ENCODE measurements around the gene SAE1.

Gene SAE1

GRCh38 chr19:47190167-47190727, 59.6 kb downstream of the SAE1 start:
- H3K4me1 ChIP-seq (ENCODE audit: control insufficient read depth in 2 of 2, insufficient read depth in 1 of 2, low read depth in 1 of 2, low read length in 2 of 2), result peaks cover 0 to 4% of the 10 kb centered on the region in 2 donors
- no peak overlapping the region for H2AK5ac ChIP-seq (ENCODE audit: low read depth, low read length)
- no peak overlapping the region for H2BK120ac ChIP-seq (ENCODE audit: low read depth, low read length)
- H3K4ac ChIP-seq (ENCODE audit: low read length), result no peak overlapping the region
- H3K9ac ChIP-seq (ENCODE audit: low read depth, low read length, poor library complexity), result no peak overlapping the region
- no CpG with 5 or more reads among the region's 12 CpGs for WGBS, 2 donors (ENCODE audit: extremely low coverage in 2 of 2, insufficient read length in 2 of 2, insufficient replicate concordance in 1 of 2)
- no peak overlapping the region for H2BK12ac ChIP-seq (ENCODE audit: low read length)
- peaks cover 5% of the 10 kb centered on the region for H3K79me1 ChIP-seq (ENCODE audit: low read depth, low read length)
- peaks cover 15 to 86% of the 10 kb centered on the region in 2 donors for H3K36me3 ChIP-seq (replicated peaks in 1 of 2; ENCODE audit: control insufficient read depth in 2 of 2, insufficient read depth in 2 of 2, low read length in 2 of 2)
- no peaks in the 10 kb centered on the region for H3K27me3 ChIP-seq (ENCODE audit: control insufficient read depth in 3 of 3, insufficient read depth in 3 of 3, low read depth in 1 of 3, low read length in 3 of 3)
- H3K23ac ChIP-seq (ENCODE audit: low read depth, low read length, poor library complexity), result no peak overlapping the region
- no peak overlapping the region for H3K27ac ChIP-seq (replicated peaks; ENCODE audit: low read length)
- no peak overlapping the region for H3K18ac ChIP-seq (ENCODE audit: low read length)
- no peaks in the 10 kb centered on the region for H3K9me3 ChIP-seq (replicated peaks in 1 of 2; ENCODE audit: control insufficient read depth in 2 of 2, insufficient read depth in 1 of 2, low read depth in 1 of 2, low read length in 2 of 2)
- no peak overlapping the region for H3K14ac ChIP-seq (ENCODE audit: low read length)
- H2BK15ac ChIP-seq (ENCODE audit: low read length), result no peak overlapping the region
- no peak overlapping the region for H3K4me3 ChIP-seq (ENCODE audit: low read length in 2 of 2)
- no peak overlapping the region for H4K91ac ChIP-seq (ENCODE audit: low read depth, low read length, poor library complexity)
- H2AFZ ChIP-seq (ENCODE audit: low read length), result no peak overlapping the region
- no peak overlapping the region for H3K4me2 ChIP-seq (ENCODE audit: insufficient read depth, low read length, poor library complexity, severe bottlenecking)
- DNase-seq (ENCODE audit: low spot score), result no peak
- no peak overlapping the region for H4K8ac ChIP-seq (ENCODE audit: low read depth, low read length)
- no peak overlapping the region for H2BK5ac ChIP-seq (ENCODE audit: low read length)

GRCh38 chr19:47195434-47195833, 64.8 kb downstream of the SAE1 start:
- Histone ChIP-seq H2AFZ (ENCODE audit: low read length) (no peak overlapping the region), H3K27me3 (ENCODE audit: control insufficient read depth in 3 of 3, insufficient read depth in 3 of 3, low read depth in 1 of 3, low read length in 3 of 3) (no peaks in the 10 kb centered on the region), H3K4me1 (ENCODE audit: control insufficient read depth in 2 of 2, insufficient read depth in 1 of 2, low read depth in 1 of 2, low read length in 2 of 2) (no peaks in the 10 kb centered on the region), H3K36me3 (replicated peaks in 1 of 2; ENCODE audit: control insufficient read depth in 2 of 2, insufficient read depth in 2 of 2, low read length in 2 of 2) (peaks cover 30 to 83% of the 10 kb centered on the region in 2 donors), H3K27ac (replicated peaks; ENCODE audit: low read length) (no peak overlapping the region), H3K4me3 (ENCODE audit: low read length in 2 of 2) (no peak overlapping the region), H3K23ac (ENCODE audit: low read depth, low read length, poor library complexity) (no peak overlapping the region), H3K79me1 (ENCODE audit: low read depth, low read length) (peaks cover 3% of the 10 kb centered on the region), H2BK120ac (ENCODE audit: low read depth, low read length) (no peak overlapping the region), H3K4ac (ENCODE audit: low read length) (no peak overlapping the region), H3K14ac (ENCODE audit: low read length) (no peak overlapping the region), H2BK15ac (ENCODE audit: low read length) (no peak overlapping the region), H4K8ac (ENCODE audit: low read depth, low read length) (no peak overlapping the region), H2AK5ac (ENCODE audit: low read depth, low read length) (no peak overlapping the region), H2BK5ac (ENCODE audit: low read length) (no peak overlapping the region), H2BK12ac (ENCODE audit: low read length) (no peak overlapping the region), H4K91ac (ENCODE audit: low read depth, low read length, poor library complexity) (no peak overlapping the region), H3K9ac (ENCODE audit: low read depth, low read length, poor library complexity) (no peak overlapping the region), H3K9me3 (replicated peaks in 1 of 2; ENCODE audit: control insufficient read depth in 2 of 2, insufficient read depth in 1 of 2, low read depth in 1 of 2, low read length in 2 of 2) (no peaks in the 10 kb centered on the region), H3K18ac (ENCODE audit: low read length) (no peak overlapping the region), H3K4me2 (ENCODE audit: insufficient read depth, low read length, poor library complexity, severe bottlenecking) (no peak overlapping the region)
- no CpG with 5 or more reads among the region's 1 CpG for WGBS, 2 donors (ENCODE audit: extremely low coverage in 2 of 2, insufficient read length in 2 of 2, insufficient replicate concordance in 1 of 2)
- no peak for DNase-seq (ENCODE audit: low spot score)

- Histone ChIP-seq H2BK12ac (ENCODE audit: low read length) (no peak overlapping the region), H3K4me1 (ENCODE audit: control insufficient read depth in 2 of 2, insufficient read depth in 1 of 2, low read depth in 1 of 2, low read length in 2 of 2) (no peaks in the 10 kb centered on the region), H2BK15ac (ENCODE audit: low read length) (no peak overlapping the region), H3K27me3 (ENCODE audit: control insufficient read depth in 3 of 3, insufficient read depth in 3 of 3, low read depth in 1 of 3, low read length in 3 of 3) (no peaks in the 10 kb centered on the region), H3K79me1 (ENCODE audit: low read depth, low read length) (peaks cover under 1% of the 10 kb centered on the region), H3K14ac (ENCODE audit: low read length) (no peak overlapping the region), H3K9me3 (replicated peaks in 1 of 2; ENCODE audit: control insufficient read depth in 2 of 2, insufficient read depth in 1 of 2, low read depth in 1 of 2, low read length in 2 of 2) (no peaks in the 10 kb centered on the region), H2AFZ (ENCODE audit: low read length) (no peak overlapping the region), H3K4me2 (ENCODE audit: insufficient read depth, low read length, poor library complexity, severe bottlenecking) (no peak overlapping the region), H3K9ac (ENCODE audit: low read depth, low read length, poor library complexity) (no peak overlapping the region), H4K8ac (ENCODE audit: low read depth, low read length) (no peak overlapping the region), H3K36me3 (replicated peaks in 1 of 2; ENCODE audit: control insufficient read depth in 2 of 2, insufficient read depth in 2 of 2, low read length in 2 of 2) (peaks cover 21 to 85% of the 10 kb centered on the region in 2 donors), H3K4ac (ENCODE audit: low read length) (no peak overlapping the region), H2AK5ac (ENCODE audit: low read depth, low read length) (no peak overlapping the region), H3K4me3 (ENCODE audit: low read length in 2 of 2) (no peak overlapping the region), H2BK5ac (ENCODE audit: low read length) (no peak overlapping the region), H3K27ac (replicated peaks; ENCODE audit: low read length) (no peak overlapping the region), H2BK120ac (ENCODE audit: low read depth, low read length) (no peak overlapping the region), H4K91ac (ENCODE audit: low read depth, low read length, poor library complexity) (no peak overlapping the region), H3K23ac (ENCODE audit: low read depth, low read length, poor library complexity) (no peak overlapping the region), H3K18ac (ENCODE audit: low read length) (no peak overlapping the region)
- DNase-seq (ENCODE audit: low spot score), result no peak
- no CpG with 5 or more reads among the region's 4 CpGs for WGBS, 2 donors (ENCODE audit: extremely low coverage in 2 of 2, insufficient read length in 2 of 2, insufficient replicate concordance in 1 of 2)
These were observed 66.5 kb downstream of the SAE1 start for GRCh38 chr19:47197141-47197540.

GRCh38 chr19:47200530-47200929, 69.9 kb downstream of the SAE1 start:
- Histone ChIP-seq H3K4me3 (ENCODE audit: low read length in 2 of 2) (no peak overlapping the region), H2AFZ (ENCODE audit: low read length) (no peak overlapping the region), H4K91ac (ENCODE audit: low read depth, low read length, poor library complexity) (no peak overlapping the region), H2BK15ac (ENCODE audit: low read length) (no peak overlapping the region), H3K4ac (ENCODE audit: low read length) (no peak overlapping the region), H4K8ac (ENCODE audit: low read depth, low read length) (no peak overlapping the region), H3K18ac (ENCODE audit: low read length) (no peak overlapping the region), H3K4me2 (ENCODE audit: insufficient read depth, low read length, poor library complexity, severe bottlenecking) (no peak overlapping the region), H3K14ac (ENCODE audit: low read length) (no peak overlapping the region), H3K4me1 (ENCODE audit: control insufficient read depth in 2 of 2, insufficient read depth in 1 of 2, low read depth in 1 of 2, low read length in 2 of 2) (no peaks in the 10 kb centered on the region), H3K27ac (replicated peaks; ENCODE audit: low read length) (no peak overlapping the region), H2BK120ac (ENCODE audit: low read depth, low read length) (no peak overlapping the region), H3K27me3 (ENCODE audit: control insufficient read depth in 3 of 3, insufficient read depth in 3 of 3, low read depth in 1 of 3, low read length in 3 of 3) (no peaks in the 10 kb centered on the region), H3K9me3 (replicated peaks in 1 of 2; ENCODE audit: control insufficient read depth in 2 of 2, insufficient read depth in 1 of 2, low read depth in 1 of 2, low read length in 2 of 2) (no peaks in the 10 kb centered on the region), H2AK5ac (ENCODE audit: low read depth, low read length) (no peak overlapping the region), H2BK5ac (ENCODE audit: low read length) (no peak overlapping the region), H2BK12ac (ENCODE audit: low read length) (no peak overlapping the region), H3K79me1 (ENCODE audit: low read depth, low read length) (no peaks in the 10 kb centered on the region), H3K9ac (ENCODE audit: low read depth, low read length, poor library complexity) (no peak overlapping the region), H3K23ac (ENCODE audit: low read depth, low read length, poor library complexity) (no peak overlapping the region), H3K36me3 (replicated peaks in 1 of 2; ENCODE audit: control insufficient read depth in 2 of 2, insufficient read depth in 2 of 2, low read length in 2 of 2) (peaks cover 36 to 93% of the 10 kb centered on the region in 2 donors)
- DNase-seq (ENCODE audit: low spot score), result no peak
- no CpG with 5 or more reads among the region's 3 CpGs for WGBS, 2 donors (ENCODE audit: extremely low coverage in 2 of 2, insufficient read length in 2 of 2, insufficient replicate concordance in 1 of 2)
